LNCaP clone FGC (cell line): ENCODE results near the gene MRTO4.
"Not testable (repeated sequence)": the region's sequence is repeated elsewhere in the genome, so short reads cannot be mapped to it uniquely, and the experiment has no call there.

ENCODE experiments used
- DNase-seq: peaks from one replicate; pipeline ENCODE4 v3.0.0-alpha.2; 2011; ENCODE audit warnings: low read depth
- H3K4me3 ChIP-seq: 2 replicates; pipeline ENCODE4 v1.5.1; 2011; ENCODE audit warnings: mild to moderate bottlenecking, low read depth, low read length, control low read depth
- TF ChIP-seq, protein P1 (sequence below): IDR thresholded peaks from 2 replicates; pipeline ENCODE4 v1.5.1; 2012; ENCODE audit warnings: mild to moderate bottlenecking; ENCODE audit not compliant: control insufficient read depth, insufficient read depth; ENCODE audit errors: extremely low read depth

The MRTO4 gene

DNA sequence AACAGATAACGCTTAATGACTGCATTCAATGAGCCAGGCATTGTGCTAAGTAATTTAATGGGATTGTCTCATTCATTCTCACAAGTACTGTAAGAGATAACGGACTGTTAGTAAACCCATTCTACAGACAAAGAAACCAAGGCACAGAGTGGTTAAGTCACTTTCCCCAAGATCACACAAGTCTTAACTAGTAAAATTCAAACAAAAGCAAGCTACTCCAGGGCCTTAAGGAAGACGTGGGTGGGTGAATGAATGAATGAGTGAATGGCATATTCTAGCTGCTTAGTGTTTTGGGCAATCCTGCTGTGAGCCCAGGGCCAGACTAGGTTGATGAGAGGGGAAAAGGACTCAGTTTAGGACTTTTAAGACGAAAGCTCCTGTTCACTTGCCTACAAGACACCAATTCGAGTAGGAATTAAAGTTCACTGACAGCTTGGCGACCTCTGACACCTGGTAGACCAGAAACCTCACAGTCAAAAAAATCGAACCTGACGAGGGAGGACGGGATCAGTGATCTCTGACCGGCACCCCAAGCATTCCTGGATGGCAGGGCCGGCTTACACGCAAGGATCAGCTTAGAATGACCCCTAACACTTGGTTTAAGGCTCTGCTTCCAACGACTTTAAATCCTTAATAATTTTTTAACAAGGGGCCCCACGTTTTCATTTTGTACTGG, 838 bp upstream of the MRTO4 start:
- TF ChIP-seq, protein P1, sequence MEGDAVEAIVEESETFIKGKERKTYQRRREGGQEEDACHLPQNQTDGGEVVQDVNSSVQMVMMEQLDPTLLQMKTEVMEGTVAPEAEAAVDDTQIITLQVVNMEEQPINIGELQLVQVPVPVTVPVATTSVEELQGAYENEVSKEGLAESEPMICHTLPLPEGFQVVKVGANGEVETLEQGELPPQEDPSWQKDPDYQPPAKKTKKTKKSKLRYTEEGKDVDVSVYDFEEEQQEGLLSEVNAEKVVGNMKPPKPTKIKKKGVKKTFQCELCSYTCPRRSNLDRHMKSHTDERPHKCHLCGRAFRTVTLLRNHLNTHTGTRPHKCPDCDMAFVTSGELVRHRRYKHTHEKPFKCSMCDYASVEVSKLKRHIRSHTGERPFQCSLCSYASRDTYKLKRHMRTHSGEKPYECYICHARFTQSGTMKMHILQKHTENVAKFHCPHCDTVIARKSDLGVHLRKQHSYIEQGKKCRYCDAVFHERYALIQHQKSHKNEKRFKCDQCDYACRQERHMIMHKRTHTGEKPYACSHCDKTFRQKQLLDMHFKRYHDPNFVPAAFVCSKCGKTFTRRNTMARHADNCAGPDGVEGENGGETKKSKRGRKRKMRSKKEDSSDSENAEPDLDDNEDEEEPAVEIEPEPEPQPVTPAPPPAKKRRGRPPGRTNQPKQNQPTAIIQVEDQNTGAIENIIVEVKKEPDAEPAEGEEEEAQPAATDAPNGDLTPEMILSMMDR: no peak
- H3K4me3 ChIP-seq: peak overlapping the region; percentile 90
- no peak for DNase-seq

DNA sequence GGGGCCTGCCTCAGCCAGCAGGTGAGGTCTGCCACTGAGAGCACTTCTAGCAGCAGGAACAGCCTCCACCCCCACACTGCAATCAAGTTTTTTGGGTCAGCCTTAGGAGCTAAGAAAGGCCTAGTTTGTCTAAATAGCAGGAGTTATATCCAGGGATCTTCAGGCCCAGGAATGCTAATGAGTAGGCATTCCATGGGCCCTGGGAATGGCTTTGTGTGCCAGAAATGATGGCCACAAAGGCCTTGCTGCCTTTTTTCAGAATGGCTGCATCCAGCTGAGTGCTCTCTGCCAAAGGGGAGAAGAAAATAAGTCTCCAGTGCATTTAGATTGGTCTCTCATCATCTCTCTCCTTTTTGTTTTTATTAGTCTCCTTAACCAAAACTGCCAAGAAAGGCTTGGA, 2.8 kb downstream of the MRTO4 start:
- no peak for DNase-seq
- TF ChIP-seq, protein P1: no peak
- H3K4me3 ChIP-seq: no peak overlapping the region

DNA sequence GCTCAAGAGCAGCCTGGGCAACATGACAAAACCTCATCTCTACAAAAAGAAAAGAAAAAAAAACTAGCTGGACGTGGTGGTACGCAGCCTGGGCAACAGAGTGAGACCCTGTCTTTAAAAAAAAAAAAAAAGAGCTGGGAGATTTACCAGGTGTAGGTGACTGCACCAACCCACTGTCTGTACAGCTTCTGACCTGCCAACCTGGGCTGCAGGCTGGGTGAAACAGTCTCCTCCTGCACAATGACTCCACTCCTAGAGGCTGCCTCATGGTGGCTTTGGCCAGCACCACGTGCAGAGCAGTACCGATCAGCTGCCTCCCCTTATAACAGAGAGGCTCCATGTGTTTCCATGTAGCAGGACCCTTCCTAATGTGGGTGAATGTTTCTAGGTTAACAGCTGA, 3.7 kb downstream of the MRTO4 start:
- no peak overlapping the region for H3K4me3 ChIP-seq
- no peak for DNase-seq
- TF ChIP-seq, protein P1: no peak

DNA sequence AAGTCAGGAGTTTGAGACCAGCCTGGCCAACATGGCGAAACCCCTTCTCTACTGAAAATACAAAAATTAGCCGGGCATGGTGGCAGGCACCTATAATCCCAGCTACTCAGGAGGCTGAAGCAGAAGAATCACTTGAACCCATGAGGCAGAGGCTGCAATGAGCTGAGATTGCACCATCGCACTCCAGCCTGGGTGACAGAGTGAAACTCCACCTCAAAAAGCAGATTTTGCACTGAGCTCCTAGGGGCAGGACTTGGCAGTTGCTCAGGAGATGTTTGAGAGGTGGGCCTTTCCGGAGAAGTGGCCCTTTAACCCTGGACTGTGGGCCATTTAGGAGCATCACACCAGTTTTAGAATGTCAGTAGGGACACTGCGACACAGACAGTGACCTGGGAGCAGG, 4.7 kb downstream of the MRTO4 start:
- DNase-seq, H3K4me3 ChIP-seq: not testable (repeated sequence)

DNA sequence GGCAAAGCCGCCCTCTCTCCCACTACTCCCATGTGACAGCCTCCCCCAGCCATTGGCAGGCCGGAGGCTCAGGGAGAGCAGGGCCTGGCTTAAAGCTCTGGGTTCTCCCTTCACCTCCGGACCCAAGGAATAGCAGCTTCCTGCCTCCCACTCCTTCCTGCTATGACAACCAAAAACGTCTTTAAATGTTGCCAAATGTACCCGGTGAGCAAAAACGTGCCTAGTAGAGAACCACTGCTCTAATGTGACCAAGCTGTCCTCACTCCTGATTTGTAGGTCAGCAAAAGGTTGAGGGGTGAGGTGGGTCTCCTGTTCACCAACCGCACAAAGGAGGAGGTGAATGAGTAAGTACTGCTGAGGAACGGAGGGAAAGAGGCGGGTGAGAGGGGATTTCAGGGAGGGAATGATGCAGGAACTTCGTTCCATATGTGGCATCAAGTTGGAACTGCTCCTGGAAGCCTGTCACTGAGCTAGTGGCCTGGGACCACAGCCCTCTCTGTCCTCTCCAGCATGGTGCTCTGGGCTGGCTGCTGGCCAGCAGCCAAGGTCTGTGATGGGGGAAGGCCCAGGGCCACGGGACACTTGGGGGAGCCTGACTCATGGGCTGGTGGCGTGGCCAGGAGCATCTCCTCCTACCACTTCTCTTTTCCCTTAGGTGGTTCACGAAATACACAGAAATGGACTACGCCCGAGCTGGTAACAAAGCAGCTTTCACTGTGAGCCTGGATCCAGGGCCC, 5.7 kb downstream of the MRTO4 start:
- no peak for DNase-seq
- H3K4me3 ChIP-seq: no peak overlapping the region
- TF ChIP-seq, protein P1: no peak

DNA sequence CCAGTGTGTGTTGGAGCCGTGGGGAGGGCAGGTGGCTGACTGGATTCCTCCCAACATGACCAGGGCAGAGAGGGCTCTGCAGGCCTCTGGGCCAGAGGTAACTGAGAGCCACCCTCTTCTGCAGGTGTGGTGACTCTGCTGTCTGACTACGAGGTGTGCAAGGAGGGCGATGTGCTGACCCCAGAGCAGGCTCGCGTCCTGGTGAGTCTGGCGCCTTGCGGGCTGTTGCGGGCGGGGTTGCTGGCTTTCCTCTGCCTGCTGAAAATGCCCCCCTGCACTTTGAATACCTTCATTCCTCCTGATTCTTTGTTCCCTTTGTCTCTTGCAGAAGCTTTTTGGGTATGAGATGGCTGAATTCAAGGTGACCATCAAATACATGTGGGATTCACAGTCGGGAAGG, 6.7 kb downstream of the MRTO4 start:
- no peak for DNase-seq
- no peak overlapping the region for H3K4me3 ChIP-seq
- TF ChIP-seq, protein P1: no peak

DNA sequence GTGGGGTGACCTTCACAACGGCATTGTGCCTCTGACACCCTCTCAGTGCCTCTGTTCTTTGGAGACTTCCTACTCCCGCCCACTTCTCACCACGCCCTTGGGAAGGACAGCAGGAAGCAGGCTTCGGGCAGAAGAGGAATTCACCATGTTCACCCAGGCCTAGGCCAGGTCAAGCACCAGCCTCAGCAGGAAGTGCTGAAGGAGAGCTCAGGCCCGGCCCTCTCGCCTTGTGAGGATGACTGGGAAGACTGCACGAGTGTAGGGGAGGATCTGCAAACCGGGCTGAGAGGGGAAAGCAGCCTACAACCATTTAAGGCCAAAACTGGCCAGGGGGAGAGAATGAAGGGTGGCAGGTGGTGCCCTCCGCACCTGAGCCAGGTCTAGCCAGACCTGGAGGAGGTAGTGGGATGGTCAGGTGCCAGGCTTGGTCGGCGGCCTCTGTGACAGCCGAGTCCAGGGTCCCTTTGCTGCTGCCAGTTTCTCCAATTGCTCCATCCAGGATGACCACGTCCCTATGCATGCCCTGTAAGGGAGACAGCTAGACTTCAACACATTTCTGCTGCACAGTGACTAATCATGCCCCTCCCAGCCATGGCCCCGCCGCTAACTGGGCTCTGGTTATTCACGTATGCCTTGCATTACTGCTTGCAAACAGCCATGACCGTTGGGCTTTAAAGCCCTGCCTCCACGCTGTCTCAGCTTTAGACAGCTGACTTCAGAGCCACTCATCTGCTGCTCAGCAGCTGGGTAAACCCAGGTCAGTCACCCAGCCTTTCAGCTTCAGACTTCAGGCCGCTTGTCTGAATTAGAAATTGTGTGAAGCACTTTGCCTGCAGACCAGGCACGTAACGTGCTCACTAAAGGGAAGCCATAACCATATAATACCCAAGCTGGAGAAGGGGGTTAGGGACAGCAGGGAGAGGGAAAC, 8.9 kb downstream of the MRTO4 start:
- no peak overlapping the region for H3K4me3 ChIP-seq
- TF ChIP-seq, protein P1: no peak
- DNase-seq: no peak
